ENCODE data around the gene SENP8. TPM values are rescaled to one million over a fixed set of nuclear protein-coding genes. Genes with fewer than 3 reads are reported as not detected.

SENP8 gene
- total RNA-seq, 2 donors from 2014 or later, result 1.9 to 3.3 TPM

GRCh38 chr15:72174551-72175165 lies 56.5 kb downstream of the SENP8 start:
- Histone ChIP-seq H3K27me3 (no peaks in the 10 kb centered on the region), H3K36me3 (no peaks in the 10 kb centered on the region), H3K27ac (no peak overlapping the region), H3K9me3 (no peaks in the 10 kb centered on the region), H3K4me1 (peaks cover 0 to 4% of the 10 kb centered on the region in 2 donors), H3K4me3 (no peak overlapping the region)
- no peak for DNase-seq (ENCODE audit: low spot score)
- no peak for TF ChIP-seq CTCF (IDR thresholded peaks at IDR 0.05)

- H3K27me3 ChIP-seq, result no peaks in the 10 kb centered on the region
- H3K4me1 ChIP-seq, result peaks cover 0 to 12% of the 10 kb centered on the region in 2 donors
- H3K36me3 ChIP-seq, result no peaks in the 10 kb centered on the region
- no peak overlapping the region for H3K27ac ChIP-seq
- no peaks in the 10 kb centered on the region for H3K9me3 ChIP-seq
- TF ChIP-seq CTCF (IDR thresholded peaks at IDR 0.05), result no peak
- DNase-seq (ENCODE audit: low spot score), result no peak
- no peak overlapping the region for H3K4me3 ChIP-seq
Observed at GRCh38 chr15:72175186-72176044, 57.2 kb downstream of the SENP8 start.

GRCh38 chr15:72176159-72176558 lies 58.0 kb downstream of the SENP8 start:
- no peak overlapping the region for H3K4me3 ChIP-seq

GRCh38 chr15:72176743-72177142 lies 58.5 kb downstream of the SENP8 start:
- H3K4me3 ChIP-seq, result no peak overlapping the region
- TF ChIP-seq CTCF (IDR thresholded peaks at IDR 0.05), result no peak
- no peaks in the 10 kb centered on the region for H3K36me3 ChIP-seq
- H3K9me3 ChIP-seq, result no peaks in the 10 kb centered on the region
- peaks cover 0 to 15% of the 10 kb centered on the region in 2 donors for H3K4me1 ChIP-seq
- no peaks in the 10 kb centered on the region for H3K27me3 ChIP-seq
- H3K27ac ChIP-seq, result no peak overlapping the region
- DNase-seq (ENCODE audit: low spot score), result no peak

More at GRCh38 chr15:72176159-72176558, 58.0 kb downstream of the SENP8 start:
- H3K27me3 ChIP-seq, result no peaks in the 10 kb centered on the region
- DNase-seq (ENCODE audit: low spot score), result no peak
- H3K9me3 ChIP-seq, result no peaks in the 10 kb centered on the region
- no peak for TF ChIP-seq CTCF (IDR thresholded peaks at IDR 0.05)
- H3K27ac ChIP-seq, result no peak overlapping the region
- H3K4me1 ChIP-seq, result peaks cover 0 to 15% of the 10 kb centered on the region in 2 donors
- H3K36me3 ChIP-seq, result no peaks in the 10 kb centered on the region

GRCh38 chr15:72178976-72179585 lies 60.9 kb downstream of the SENP8 start:
- H3K4me3 ChIP-seq, result no peak overlapping the region
- no peak overlapping the region for H3K27ac ChIP-seq
- no peak for DNase-seq (ENCODE audit: low spot score)
- H3K9me3 ChIP-seq, result no peaks in the 10 kb centered on the region
- no peak for TF ChIP-seq CTCF (IDR thresholded peaks at IDR 0.05)
- H3K36me3 ChIP-seq, result no peaks in the 10 kb centered on the region
- peaks cover 0 to 20% of the 10 kb centered on the region in 2 donors for H3K4me1 ChIP-seq
- H3K27me3 ChIP-seq, result no peaks in the 10 kb centered on the region
